H9 (cell line): ENCODE measurements around the gene ENPP4. TPM values are rescaled to one million over a fixed set of nuclear protein-coding genes. Genes with fewer than 3 reads are reported as not detected.
A peak's percentile ranks its signal among the peaks of the same experiment; 100 is the strongest.

Experiments used
- DNase-seq: peaks from one replicate; pipeline ENCODE4 v3.0.0-alpha.2; 2017
- H2AFZ ChIP-seq: one replicate; pipeline ENCODE4 v1.6.1; 2013; ENCODE audit warnings: mild to moderate bottlenecking, low read length, control low read depth, moderate library complexity
- H2AK5ac ChIP-seq: 2 replicates; pipeline ENCODE4 v1.6.1; 2013; ENCODE audit warnings: low read length, control low read depth, mixed read lengths; ENCODE audit not compliant: insufficient read length
- H2BK120ac ChIP-seq: one replicate; pipeline ENCODE4 v1.6.1; 2013; ENCODE audit warnings: low read depth, mild to moderate bottlenecking, low read length, control low read depth, inconsistent platforms; ENCODE audit not compliant: poor library complexity, severe bottlenecking
- H2BK12ac ChIP-seq: 2 replicates; pipeline ENCODE4 v1.6.1; 2013; ENCODE audit warnings: low read length, control low read depth, mixed read lengths, low read depth; ENCODE audit not compliant: insufficient read length
- H2BK15ac ChIP-seq: 2 replicates; pipeline ENCODE4 v1.6.1; 2013; ENCODE audit warnings: low read depth, low read length, control low read depth
- H2BK20ac ChIP-seq: one replicate; pipeline ENCODE4 v1.6.1; 2013; ENCODE audit warnings: low read depth, mild to moderate bottlenecking, low read length, control low read depth, inconsistent platforms; ENCODE audit not compliant: poor library complexity, severe bottlenecking
- H2BK5ac ChIP-seq: 2 replicates; pipeline ENCODE4 v1.6.1; 2013; ENCODE audit warnings: low read length, control low read depth, mixed read lengths; ENCODE audit not compliant: insufficient read length
- H3K14ac ChIP-seq: 2 replicates; pipeline ENCODE4 v1.6.1; 2013; ENCODE audit warnings: low read length, control low read depth; ENCODE audit not compliant: insufficient read depth
- H3K18ac ChIP-seq: 2 replicates; pipeline ENCODE4 v1.6.1; 2013; ENCODE audit warnings: low read depth, mild to moderate bottlenecking, mixed read lengths, low read length, control low read depth; ENCODE audit not compliant: insufficient read length
- H3K23ac ChIP-seq: 2 replicates; pipeline ENCODE4 v1.6.1; 2013; ENCODE audit warnings: low read length, control low read depth, mixed read lengths, low read depth; ENCODE audit not compliant: insufficient read length
- H3K23me2 ChIP-seq: 2 replicates; pipeline ENCODE4 v1.6.1; 2013; ENCODE audit warnings: low read depth, mild to moderate bottlenecking, mixed read lengths, low read length, control low read depth; ENCODE audit not compliant: insufficient read length, poor library complexity, severe bottlenecking
- H3K27ac ChIP-seq: 2 replicates; pipeline ENCODE4 v1.5.1; 2013; ENCODE audit warnings: low read length, control low read depth, mixed read lengths, low read depth; ENCODE audit not compliant: insufficient read length
- H3K27me3 ChIP-seq: 2 replicates; pipeline ENCODE4 v1.6.1; 2013; ENCODE audit warnings: low read length, control low read depth, inconsistent platforms; ENCODE audit not compliant: insufficient read depth
- H3K4ac ChIP-seq: 2 replicates; pipeline ENCODE4 v1.6.1; 2013; ENCODE audit warnings: low read depth, mild to moderate bottlenecking, control low read depth, inconsistent platforms, low read length, moderate library complexity
- H3K4me1 ChIP-seq: 2 replicates; pipeline ENCODE4 v1.6.1; 2013; ENCODE audit warnings: low read length, control low read depth, inconsistent platforms; ENCODE audit not compliant: insufficient read depth
- H3K4me2 ChIP-seq: 2 replicates; pipeline ENCODE4 v1.6.1; 2013; ENCODE audit warnings: low read length, control low read depth, mixed read lengths; ENCODE audit not compliant: insufficient read length, insufficient read depth
- H3K56ac ChIP-seq: 2 replicates; pipeline ENCODE4 v1.6.1; 2013; ENCODE audit warnings: low read depth, mild to moderate bottlenecking, mixed read lengths, low read length, control low read depth; ENCODE audit not compliant: insufficient read length
- H3K79me1 ChIP-seq: 2 replicates; pipeline ENCODE4 v1.6.1; 2013; ENCODE audit warnings: low read depth, mild to moderate bottlenecking, moderate library complexity, low read length, control low read depth, inconsistent platforms; ENCODE audit not compliant: insufficient read depth, poor library complexity, severe bottlenecking
- H3K79me2 ChIP-seq: 2 replicates; pipeline ENCODE4 v1.6.1; 2013; ENCODE audit warnings: low read length, control low read depth, inconsistent platforms; ENCODE audit not compliant: insufficient read depth
- H3K9ac ChIP-seq: 2 replicates; pipeline ENCODE4 v1.6.1; 2013; ENCODE audit warnings: low read length, control low read depth, mixed read lengths; ENCODE audit not compliant: insufficient read length; ENCODE audit errors: extremely low read depth
- H3K9me3 ChIP-seq: one replicate; pipeline ENCODE4 v1.6.1; 2013; ENCODE audit warnings: low read depth, low read length, inconsistent platforms; ENCODE audit not compliant: control insufficient read depth
- H3T11ph ChIP-seq: one replicate; pipeline ENCODE4 v1.6.1; 2013; ENCODE audit warnings: mild to moderate bottlenecking, low read length, control low read depth, inconsistent platforms
- H4K20me1 ChIP-seq: one replicate; pipeline ENCODE4 v1.6.1; 2013; ENCODE audit not compliant: control insufficient read depth, insufficient read length, insufficient read depth
- H4K5ac ChIP-seq: 2 replicates; pipeline ENCODE4 v1.6.1; 2013; ENCODE audit warnings: low read depth, mild to moderate bottlenecking, mixed read lengths, low read length, control low read depth; ENCODE audit not compliant: insufficient read length
- H4K8ac ChIP-seq: replicated peaks from 2 replicates; pipeline ENCODE4 v1.6.1; 2013; ENCODE audit warnings: low read length, control low read depth, mixed read lengths, low read depth; ENCODE audit not compliant: insufficient read length
- H4K91ac ChIP-seq: 2 replicates; pipeline ENCODE4 v1.6.1; 2013; ENCODE audit warnings: low read depth, mild to moderate bottlenecking, moderate library complexity, mixed read lengths, low read length, control low read depth; ENCODE audit not compliant: insufficient read length
- H3K27ac Mint-ChIP-seq, 3 experiments: 2 replicates in 2 of 3; 3 replicates in 1 of 3; pipeline ENCODE4 v1.8.0; 2020 to 2021; ENCODE audit warnings: mixed read lengths in 3 of 3, mild to moderate bottlenecking in 1 of 3, moderate library complexity in 1 of 3
- H3K27me3 Mint-ChIP-seq: 2 replicates; pipeline ENCODE4 v1.8.0; 2021; ENCODE audit warnings: low read depth, mild to moderate bottlenecking, moderate library complexity, mixed read lengths
- H3K36me3 Mint-ChIP-seq, 3 experiments: 2 replicates in 2 of 3; 3 replicates in 1 of 3; pipeline ENCODE4 v1.8.0; 2020 to 2021; ENCODE audit warnings: low read depth in 3 of 3, mixed read lengths in 3 of 3; ENCODE audit not compliant: insufficient read depth in 1 of 3
- H3K4me1 Mint-ChIP-seq, 2 experiments: 2 replicates each; pipeline ENCODE4 v1.8.0; 2020; ENCODE audit warnings: mixed read lengths in 2 of 2
- H3K4me3 Mint-ChIP-seq, 2 experiments: 2 replicates in 1 of 2; 3 replicates in 1 of 2; pipeline ENCODE4 v1.8.0; 2020 to 2021; ENCODE audit warnings: mild to moderate bottlenecking in 2 of 2, mixed read lengths in 2 of 2, moderate library complexity in 1 of 2
- H3K9me3 Mint-ChIP-seq, 2 experiments: 2 replicates in 1 of 2; 3 replicates in 1 of 2; pipeline ENCODE4 v1.8.0; 2020; ENCODE audit warnings: mild to moderate bottlenecking in 2 of 2, mixed read lengths in 2 of 2, moderate library complexity in 1 of 2
- WGBS: extraction: QIAGEN DNeasy Blood & Tissue Kit; methylation state at CpG from one replicate; pipeline ENCODE4 v1.1.7; 2013; ENCODE audit warnings: missing lambda C conversion rate, low lambda C conversion rate, mixed read lengths; ENCODE audit not compliant: insufficient read length; ENCODE audit errors: extremely low coverage; 5-methylcytosine and 5-hydroxymethylcytosine counted together
- total RNA-seq: library from RNA; stranded (reverse); gene quantifications from 2 replicates; pipeline ENCODE4 v1.2.1, GENCODE V29; 2021
- TF ChIP-seq, protein P1 (sequence below): fragments of 200-600 bp; sonication (generic); conservative IDR thresholded peaks from 3 replicates; pipeline ENCODE4 v1.8.0; 2021; ENCODE audit warnings: antibody characterized with exemption, mild to moderate bottlenecking

Gene ENPP4
- total RNA-seq, 1 experiment from 2014 or later, result 3.2 TPM

DNA sequence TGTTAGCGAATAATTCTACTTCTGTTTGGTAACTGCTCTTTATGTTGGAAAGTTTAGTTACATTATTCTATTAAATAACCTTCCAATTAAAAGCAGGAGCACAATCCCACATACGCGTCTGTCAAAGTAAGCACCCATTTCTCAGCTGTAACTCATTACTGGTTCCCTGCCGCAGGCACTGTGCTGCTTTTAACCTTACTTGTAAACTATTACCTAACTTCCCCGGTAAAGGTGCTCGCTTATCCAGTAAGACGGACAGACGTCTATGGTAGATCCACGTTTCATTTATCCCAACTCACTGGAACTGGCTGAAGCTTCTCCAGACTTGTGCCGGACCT lies 529 bp upstream of the ENPP4 start:
- no peak overlapping the region for H2BK20ac ChIP-seq
- no peak overlapping the region for H3T11ph ChIP-seq
- no CpG with 5 or more reads among the region's 10 CpGs for WGBS
- no peak overlapping the region for H4K5ac ChIP-seq
- no peak overlapping the region for H3K27ac ChIP-seq
- peak overlapping the region; percentile 65 for H3K9ac ChIP-seq
- Mint-ChIP-seq H3K9me3 (no peaks in the 10 kb centered on the region; a peak in 1 of 5 replicates), H3K4me1 (peaks cover 11 to 17% of the 10 kb centered on the region in 2 experiments), H3K27ac (no peak overlapping the region; a peak in 1 of 7 replicates), H3K27me3 (peaks cover 19% of the 10 kb centered on the region), H3K4me3 (peak overlapping the region; percentile 83 to 93), H3K36me3 (no peaks in the 10 kb centered on the region)
- H3K14ac ChIP-seq, result no peak overlapping the region
- H2BK5ac ChIP-seq, result no peak overlapping the region
- peaks cover 9% of the 10 kb centered on the region for H3K23me2 ChIP-seq
- no peak overlapping the region for H4K91ac ChIP-seq
- peak overlapping the region; percentile 97 for H3K4me2 ChIP-seq
- H2AK5ac ChIP-seq, result no peak overlapping the region
- no peak overlapping the region for H2BK120ac ChIP-seq
- no peaks in the 10 kb centered on the region for H3K79me1 ChIP-seq
- no peak overlapping the region for H3K56ac ChIP-seq
- H2BK15ac ChIP-seq, result no peak overlapping the region
- TF ChIP-seq, protein P1, sequence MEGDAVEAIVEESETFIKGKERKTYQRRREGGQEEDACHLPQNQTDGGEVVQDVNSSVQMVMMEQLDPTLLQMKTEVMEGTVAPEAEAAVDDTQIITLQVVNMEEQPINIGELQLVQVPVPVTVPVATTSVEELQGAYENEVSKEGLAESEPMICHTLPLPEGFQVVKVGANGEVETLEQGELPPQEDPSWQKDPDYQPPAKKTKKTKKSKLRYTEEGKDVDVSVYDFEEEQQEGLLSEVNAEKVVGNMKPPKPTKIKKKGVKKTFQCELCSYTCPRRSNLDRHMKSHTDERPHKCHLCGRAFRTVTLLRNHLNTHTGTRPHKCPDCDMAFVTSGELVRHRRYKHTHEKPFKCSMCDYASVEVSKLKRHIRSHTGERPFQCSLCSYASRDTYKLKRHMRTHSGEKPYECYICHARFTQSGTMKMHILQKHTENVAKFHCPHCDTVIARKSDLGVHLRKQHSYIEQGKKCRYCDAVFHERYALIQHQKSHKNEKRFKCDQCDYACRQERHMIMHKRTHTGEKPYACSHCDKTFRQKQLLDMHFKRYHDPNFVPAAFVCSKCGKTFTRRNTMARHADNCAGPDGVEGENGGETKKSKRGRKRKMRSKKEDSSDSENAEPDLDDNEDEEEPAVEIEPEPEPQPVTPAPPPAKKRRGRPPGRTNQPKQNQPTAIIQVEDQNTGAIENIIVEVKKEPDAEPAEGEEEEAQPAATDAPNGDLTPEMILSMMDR, result no peak
- no peaks in the 10 kb centered on the region for H3K9me3 ChIP-seq
- peaks cover 2% of the 10 kb centered on the region; the same call in 1 of the 2 replicates for H3K4me1 ChIP-seq
- DNase-seq, result no peak
- peak overlapping the region; percentile 84 for H2AFZ ChIP-seq
- H4K8ac ChIP-seq, result no peak overlapping the region
- no peaks in the 10 kb centered on the region for H4K20me1 ChIP-seq
- no peak overlapping the region for H3K23ac ChIP-seq
- no peaks in the 10 kb centered on the region for H3K79me2 ChIP-seq
- H3K18ac ChIP-seq, result no peak overlapping the region
- H2BK12ac ChIP-seq, result no peak overlapping the region
- H3K27me3 ChIP-seq, result no peaks in the 10 kb centered on the region
- H3K4ac ChIP-seq, result no peak overlapping the region
